ENCODE results near the gene THRA.
A peak's percentile ranks its signal among the peaks of the same experiment; 100 is the strongest.

Gene THRA

GRCh38 chr17:40099619-40100418 lies 37.1 kb downstream of the THRA start:
- peak in 1 of 2 donors; percentile 11 for DNase-seq

- DNase-seq: no peak
Measured at GRCh38 chr17:40100419-40100668, 37.6 kb downstream of the THRA start, which contains the start of gene NR1D1. Gene NR1D1, minus strand, starts transcription at chr17:40100589. Its CDS starts 495 bp downstream, at chr17:40100094.

DNA sequence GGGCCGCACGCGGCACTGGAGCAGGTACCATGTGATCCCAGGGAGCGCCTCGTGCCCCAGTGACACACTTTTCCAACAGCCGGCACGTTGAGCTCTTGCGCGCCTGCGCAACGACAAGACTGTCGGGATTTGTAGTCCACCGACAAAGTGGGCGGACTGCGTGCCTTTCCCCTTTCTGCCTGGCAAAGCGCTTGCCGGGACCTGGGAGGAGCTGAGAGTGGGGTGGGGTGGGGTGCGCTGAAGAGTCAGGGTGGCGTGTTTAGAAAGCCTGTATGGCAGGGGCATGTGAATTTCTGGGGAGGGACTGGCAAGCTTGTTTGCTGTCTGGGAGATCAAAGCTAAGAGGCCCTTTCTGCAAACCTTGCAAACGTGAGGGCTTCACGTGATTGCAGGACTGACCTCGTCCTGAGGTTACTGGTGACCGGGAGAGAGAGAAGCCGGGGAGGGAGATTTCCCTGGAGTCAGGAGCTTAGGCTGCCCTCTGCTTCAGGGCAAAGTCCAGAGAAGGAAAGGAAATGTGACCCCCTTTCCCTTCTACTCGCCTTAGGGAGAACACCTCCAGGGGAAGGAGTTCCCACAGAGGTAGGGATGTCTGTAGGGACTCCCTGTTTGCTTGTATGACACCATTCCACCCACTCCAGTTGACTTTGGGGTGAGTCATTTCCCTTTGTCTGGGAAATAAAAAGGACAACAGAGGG lies 38.1 kb downstream of the THRA start:
- DNase-seq: peak; percentile 59 to 60

DNA sequence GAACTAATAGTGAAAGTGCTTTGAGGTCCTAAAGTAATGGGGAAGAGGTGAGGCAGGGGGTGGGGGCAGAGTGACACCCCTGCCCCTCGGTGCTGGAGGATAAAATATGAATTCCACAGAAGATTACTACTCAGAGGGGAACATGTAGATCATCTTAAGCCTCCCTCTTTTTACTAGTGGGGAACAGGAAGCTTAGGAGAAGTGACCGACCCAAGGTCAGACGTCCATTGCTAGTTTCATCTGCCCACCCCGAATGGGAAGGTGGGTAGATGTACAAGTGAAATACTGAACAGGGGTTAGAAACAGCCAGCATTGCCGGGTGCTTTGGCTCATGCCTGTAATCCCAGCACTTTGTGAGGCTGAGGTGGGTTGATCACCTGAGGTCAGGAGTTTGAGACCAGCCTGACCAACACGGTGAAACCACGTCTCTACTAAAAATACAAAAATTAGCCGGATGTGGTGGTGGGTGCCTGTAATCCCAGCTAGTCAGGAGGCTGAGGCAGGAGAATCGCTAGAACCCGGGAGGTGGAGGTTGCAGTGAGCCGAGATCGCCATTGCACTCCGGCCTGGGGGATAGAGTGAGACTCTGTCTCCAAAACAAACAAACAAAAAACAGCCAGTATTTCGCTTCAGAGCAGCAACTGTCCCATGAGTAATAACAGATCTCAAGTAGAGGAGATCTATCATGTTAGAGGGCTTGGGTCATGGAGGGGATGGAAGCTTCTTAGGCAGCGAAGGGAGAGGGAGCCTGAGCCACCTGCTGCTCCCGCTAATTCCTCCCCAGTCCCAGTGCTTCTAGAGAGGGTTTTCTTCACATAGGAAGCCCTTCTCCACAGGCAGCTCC lies 38.8 kb downstream of the THRA start:
- no peak for DNase-seq

DNA sequence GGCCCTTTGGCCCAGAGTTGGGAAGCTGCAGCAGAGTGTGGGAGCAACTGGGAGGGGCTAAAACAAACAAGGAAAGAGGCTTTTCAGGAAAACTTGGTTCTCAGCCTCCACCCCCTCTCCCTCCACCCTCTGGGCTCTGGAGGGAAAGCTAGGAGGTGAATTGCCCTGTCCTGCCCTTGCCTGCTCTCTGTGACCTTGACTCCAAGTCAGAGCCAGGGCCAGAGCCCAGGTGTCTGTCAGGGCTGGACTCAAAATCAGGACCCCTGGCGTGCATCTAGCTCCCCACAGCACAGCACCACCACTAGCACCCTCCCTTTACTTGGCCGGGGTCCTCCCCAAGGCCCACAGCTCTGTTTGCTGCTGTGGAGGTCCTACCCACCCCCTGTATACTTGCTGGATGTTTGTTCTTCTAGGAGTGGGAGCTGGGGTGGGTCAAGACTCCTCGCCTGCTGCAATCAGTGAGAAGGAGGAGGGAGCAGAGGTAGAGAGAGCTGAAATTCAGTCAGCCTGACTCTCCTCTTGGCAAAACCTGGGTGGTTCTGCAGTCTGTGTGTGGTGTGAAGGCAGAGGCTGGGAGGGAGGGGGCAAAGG lies 40.4 kb downstream of the THRA start:
- no peak for DNase-seq

GRCh38 chr17:40103688-40104087 lies 40.9 kb downstream of the THRA start:
- peak in 1 of 2 donors; percentile 11 for DNase-seq

DNA sequence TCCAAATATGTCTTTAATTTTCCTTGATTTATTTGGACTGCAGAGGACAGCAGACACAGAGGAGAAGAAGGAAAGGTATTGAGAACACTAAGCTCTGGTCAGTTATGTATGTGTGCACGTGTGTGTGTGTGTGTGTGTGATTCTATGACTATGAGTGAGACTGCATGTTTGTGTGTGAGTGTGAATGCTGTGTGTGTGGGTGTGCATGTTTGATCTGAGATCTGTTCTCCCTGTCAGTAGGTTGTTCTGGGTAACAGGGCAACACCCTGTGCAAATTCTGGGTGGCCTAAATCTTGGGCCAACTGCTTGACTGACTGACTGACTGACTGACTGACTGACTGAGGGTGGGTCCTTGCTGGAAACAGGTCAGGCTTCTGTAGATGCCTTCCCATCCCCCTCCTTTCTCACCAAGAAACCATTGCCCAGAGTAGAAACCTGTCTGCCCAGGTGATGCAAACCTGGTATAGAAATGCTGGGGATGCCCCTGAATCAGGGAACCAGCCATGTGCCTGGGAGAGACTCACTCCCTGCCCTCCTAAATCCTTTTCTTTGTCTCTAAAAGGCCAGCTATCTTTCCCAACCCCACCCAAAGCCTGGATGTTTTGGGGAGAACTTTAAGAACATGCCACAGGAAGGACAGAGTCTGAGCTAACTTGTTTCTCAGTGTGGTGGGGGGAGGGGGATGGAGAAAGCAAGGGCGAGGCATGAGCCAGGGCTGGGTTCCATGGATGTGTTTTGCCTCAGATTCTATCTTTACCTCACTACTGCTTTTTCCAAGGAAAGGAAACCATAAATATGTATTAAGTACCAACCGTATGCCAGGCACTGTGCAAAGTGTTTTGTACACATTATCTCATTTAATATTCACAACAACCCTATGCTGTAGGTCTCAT lies 42.1 kb downstream of the THRA start:
- DNase-seq: no peak

GRCh38 chr17:40105861-40106759 lies 43.3 kb downstream of the THRA start:
- no peak for DNase-seq

- no peak for DNase-seq
Measured at GRCh38 chr17:40106760-40107521, 44.2 kb downstream of the THRA start.

DNA sequence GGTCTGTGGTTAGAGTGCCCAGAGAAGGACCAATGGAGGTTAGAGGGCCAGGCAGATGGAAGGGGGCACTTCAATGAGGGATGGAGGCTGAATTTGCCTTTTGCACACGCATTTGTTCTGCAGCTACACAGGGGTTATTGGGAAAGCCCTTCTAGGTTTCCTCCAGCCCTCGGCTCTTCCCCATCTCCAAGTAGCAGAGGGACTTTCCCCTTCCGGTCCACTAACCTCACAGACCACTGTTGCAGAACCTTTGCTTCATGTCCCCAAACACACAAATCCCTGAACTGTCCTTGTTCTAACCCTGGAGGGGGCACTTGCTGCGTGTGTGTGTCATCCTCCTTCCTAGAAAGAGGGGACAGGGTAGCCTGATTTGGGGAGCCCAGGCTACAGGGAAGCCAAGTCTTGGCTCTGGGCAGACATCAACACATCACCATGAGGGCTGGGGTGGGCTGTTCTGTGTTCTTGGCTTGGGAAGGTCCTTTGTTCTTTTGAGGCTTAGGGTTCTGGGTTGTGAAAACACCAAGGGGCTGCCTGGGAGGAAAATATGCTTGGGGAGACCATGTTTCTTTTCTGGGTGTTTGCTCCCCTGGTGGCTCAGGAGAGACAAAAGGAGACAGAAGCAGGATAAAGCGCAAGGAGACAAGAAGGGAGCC lies 44.9 kb downstream of the THRA start:
- peak in 1 of 2 donors; percentile 38 for DNase-seq

DNA sequence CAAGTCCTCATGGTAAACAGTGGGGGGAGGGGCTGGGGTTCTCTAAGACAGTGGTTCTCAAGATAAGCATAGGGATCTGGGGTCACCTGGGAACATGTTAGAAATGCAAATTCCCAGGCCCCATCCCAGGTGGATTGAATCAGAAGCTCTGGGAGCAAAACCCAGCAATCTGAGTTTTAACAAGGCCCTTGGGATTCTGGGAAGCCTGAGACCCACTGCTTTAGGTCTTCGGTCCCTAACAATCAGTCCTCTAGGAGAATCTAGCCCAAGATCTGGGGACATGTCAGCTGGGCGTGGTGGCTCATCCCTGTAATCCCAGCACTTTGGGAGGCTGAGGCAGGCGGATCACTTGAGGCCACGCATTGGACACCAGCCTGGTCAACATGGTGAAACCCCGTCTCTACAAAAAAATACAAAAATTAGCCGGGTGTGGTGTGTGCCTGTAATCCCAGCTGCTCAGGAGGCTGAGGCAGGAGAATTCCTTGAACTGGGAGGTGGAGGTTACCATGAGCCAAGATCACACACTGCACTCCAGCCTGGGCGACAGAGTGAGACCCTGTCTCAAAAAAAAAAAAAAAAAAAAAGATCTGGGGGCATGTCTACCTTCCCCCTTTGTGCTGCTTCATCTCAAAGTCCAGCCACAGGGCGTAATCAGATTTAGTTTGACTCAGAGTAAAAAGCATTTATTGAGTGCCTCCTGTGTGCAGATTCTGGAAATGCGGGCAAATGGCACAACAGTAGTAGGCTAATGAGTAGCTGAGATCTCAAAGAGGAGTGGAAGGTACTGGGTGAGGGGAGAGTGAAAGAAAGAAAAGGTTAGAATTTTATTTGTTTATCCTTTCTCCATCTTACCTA lies 46.4 kb downstream of the THRA start:
- DNase-seq: no peak

GRCh38 chr17:40110026-40110845 lies 47.5 kb downstream of the THRA start:
- no peak for DNase-seq

DNA sequence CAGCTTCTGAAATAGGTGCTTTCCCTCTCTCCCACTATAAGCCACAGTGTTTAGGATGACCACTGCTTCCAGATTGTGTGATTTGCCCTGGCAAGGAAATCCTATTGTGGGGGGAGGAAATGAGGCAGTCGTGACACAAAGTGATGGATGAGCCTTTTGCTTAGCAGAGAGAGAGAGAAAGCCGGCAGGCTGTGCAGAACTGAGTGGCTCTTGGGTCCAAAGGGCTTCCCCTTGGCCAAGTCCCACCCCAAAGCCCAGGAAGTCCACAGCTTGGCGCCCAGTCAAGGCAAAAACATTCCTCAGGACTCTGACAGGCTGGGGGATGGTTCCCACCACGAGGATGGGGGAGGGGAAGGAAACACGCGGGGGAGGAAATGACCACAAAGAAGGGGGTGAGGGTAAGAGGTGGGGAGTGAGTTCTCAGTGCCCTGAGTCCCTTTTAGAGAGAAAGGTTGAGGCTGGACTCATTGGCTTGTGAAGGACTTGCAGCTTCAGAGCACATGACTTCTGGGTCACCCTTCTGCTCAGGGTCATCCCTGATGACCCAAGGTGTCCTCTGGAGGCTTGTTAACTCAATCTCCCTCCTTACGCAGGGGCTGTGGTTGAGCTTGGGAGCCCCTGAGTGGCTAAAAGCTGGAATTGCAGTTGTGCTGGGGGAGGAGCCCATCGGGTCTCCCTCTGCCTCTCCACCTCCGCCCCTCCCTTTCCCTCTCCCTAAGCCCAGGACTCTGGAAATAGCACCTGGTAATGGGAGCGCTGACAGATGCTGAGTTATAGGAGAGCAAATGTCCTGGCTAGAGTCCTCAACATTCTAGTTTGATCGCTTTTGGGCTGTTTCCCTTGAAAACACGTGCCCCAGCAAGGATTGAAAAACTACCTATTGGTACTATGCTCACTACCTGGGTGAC lies 48.7 kb downstream of the THRA start:
- DNase-seq: peak; percentile 42 to 72

DNA sequence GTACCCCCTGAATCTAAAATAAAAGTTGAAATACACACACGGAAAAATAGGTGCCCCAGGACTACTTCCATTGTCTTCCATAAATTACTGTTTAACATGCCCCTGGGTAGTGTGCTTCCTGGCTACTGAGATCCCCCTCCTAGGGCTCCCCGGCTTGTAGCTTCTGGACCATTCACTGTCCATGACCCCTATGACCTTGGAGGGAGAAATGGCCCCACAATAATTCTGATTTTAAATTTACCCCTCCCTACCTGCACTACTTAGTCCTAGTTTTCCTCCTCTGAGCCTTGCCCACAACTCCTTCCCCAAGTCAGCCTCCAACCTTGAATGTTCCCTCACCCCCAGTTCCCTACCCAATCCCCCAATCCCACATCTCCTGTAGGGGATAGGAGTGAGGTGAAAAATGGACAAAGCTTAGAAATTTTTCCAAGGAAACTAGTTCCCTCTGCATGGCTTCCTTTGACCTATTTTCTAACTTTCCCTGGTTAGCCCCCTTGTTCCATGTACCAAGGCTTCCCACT lies 49.5 kb downstream of the THRA start:
- DNase-seq: no peak

GRCh38 chr17:40112718-40113109 lies 49.9 kb downstream of the THRA start:
- DNase-seq: no peak

Data from bone marrow (tissue), 2 donors.